ENCODE data around the gene TUBGCP6.

TUBGCP6 gene

DNA sequence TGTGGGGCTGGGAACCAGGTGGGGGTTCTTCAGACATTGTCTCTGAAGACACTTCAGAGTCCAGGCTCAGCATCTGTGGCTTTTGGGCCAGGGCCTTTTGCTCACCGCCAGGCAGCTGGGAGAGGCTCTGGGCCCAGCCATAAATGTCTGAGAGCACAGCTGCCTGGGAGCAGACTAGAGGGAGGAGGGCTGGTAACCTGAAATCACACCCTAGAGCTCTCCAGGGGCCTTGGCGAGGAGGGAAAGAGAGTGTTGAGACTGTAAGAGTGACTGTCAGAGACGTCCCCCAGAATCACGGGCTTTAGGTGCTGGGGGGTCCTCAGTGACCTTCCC, 55.0 kb downstream of the TUBGCP6 start:
- no peak for DNase-seq (ENCODE audit: low read depth)

DNA sequence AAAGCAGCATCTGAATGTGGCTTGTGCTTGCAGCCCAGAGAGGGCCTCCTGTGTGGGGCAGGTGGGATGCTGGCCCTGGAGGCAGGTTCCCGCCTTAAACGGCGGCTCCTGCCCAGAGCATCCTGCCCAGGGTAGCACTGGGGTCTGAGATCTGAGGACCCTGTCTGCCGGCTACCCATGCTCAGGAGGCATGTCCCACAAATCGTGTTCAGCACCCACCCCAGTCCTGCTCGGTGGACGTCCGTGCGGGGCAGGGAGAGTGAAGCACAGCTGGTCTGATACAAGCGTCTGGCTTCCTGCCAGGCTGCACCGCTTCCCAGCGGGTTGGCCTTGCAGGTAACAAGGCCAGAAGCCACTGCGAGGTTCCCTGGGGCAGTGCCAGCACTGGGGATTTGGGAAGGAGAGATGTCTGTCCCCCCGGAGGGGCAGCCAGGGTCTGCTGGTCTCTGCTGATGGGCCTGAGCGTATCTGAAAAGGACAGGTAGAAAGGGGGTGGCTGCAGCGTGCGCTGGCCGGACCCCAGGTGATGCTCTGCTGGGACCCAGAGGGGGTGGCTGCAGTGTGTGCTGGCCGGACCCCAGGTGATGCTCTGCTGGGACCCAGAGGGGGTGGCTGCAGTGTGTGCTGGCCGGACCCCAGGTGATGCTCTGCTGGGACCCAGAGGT, 55.5 kb downstream of the TUBGCP6 start:
- no peak for DNase-seq (ENCODE audit: low read depth)
- H3K4me3 ChIP-seq (ENCODE audit: low read depth, low read length): no peak overlapping the region
- TF ChIP-seq, protein P1, sequence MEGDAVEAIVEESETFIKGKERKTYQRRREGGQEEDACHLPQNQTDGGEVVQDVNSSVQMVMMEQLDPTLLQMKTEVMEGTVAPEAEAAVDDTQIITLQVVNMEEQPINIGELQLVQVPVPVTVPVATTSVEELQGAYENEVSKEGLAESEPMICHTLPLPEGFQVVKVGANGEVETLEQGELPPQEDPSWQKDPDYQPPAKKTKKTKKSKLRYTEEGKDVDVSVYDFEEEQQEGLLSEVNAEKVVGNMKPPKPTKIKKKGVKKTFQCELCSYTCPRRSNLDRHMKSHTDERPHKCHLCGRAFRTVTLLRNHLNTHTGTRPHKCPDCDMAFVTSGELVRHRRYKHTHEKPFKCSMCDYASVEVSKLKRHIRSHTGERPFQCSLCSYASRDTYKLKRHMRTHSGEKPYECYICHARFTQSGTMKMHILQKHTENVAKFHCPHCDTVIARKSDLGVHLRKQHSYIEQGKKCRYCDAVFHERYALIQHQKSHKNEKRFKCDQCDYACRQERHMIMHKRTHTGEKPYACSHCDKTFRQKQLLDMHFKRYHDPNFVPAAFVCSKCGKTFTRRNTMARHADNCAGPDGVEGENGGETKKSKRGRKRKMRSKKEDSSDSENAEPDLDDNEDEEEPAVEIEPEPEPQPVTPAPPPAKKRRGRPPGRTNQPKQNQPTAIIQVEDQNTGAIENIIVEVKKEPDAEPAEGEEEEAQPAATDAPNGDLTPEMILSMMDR (IDR thresholded peaks at IDR 0.05; ENCODE audit: control insufficient read depth, extremely low read depth, insufficient read depth): no peak

More for the DNA sequence above, 55.0 kb downstream of the TUBGCP6 start:
- TF ChIP-seq, protein P1 (IDR thresholded peaks at IDR 0.05; ENCODE audit: control insufficient read depth, extremely low read depth, insufficient read depth): no peak
- peak overlapping the region; percentile 58 for H3K4me3 ChIP-seq (ENCODE audit: low read depth, low read length)

DNA sequence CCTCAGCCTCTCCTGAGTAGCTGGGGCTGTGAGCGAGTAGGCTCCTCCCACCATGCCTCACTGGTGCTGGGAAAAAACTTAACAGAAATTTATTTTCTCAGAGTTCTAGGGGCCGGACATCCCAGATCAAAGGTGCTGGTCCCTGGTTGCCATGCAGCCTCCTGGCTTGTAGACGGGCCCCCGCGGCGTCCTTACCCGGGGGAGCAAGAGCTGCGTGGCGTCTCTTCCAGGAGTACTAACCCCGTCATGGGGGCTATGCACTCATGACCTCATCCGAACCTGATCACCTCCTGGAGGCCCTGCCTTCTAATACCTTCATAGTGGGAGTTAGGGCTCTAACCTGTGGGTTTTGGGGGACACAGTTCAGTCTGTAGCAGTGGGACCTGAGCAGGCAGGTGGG, 56.5 kb downstream of the TUBGCP6 start:
- TF ChIP-seq, protein P1 (IDR thresholded peaks at IDR 0.05; ENCODE audit: control insufficient read depth, extremely low read depth, insufficient read depth): no peak
- H3K4me3 ChIP-seq (ENCODE audit: low read depth, low read length): no peak overlapping the region
- no peak for DNase-seq (ENCODE audit: low read depth)

DNA sequence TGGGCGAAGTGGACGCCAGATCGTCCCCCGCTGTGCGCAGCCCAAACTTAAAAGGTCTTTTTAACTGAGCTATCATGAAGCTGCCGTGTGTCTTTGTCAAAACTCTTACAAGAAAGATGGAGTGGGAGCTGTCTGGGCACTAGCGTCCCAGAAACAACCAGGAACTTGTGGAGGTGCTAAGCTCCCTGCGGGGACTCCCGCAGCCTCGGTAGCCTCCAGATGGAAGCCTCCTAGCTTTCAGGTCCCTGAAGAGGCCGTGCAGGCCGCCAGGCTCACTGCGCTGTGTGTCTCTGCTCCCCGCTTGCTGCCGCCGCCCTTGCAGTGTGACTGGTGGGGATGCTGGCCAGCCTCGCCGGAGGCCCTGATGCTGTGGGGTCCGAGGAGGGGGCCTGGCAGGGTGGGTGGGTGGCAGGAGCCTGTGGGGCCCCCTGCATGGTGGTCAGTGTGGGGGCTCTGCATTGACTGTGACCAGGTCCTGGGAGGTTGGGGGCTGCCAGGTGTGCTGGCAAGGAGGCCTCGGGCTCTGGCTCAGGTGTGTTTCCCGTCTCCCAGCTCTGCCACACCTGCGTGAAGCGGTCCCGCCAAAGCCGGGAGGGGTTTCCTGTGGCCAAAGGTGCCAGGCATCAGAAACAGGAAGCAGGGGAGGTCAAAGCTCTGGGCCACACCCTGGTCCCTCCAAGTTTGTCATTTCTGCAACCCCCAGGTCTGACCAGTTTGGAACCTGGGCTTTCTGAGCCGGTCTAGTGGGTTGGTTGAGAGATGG, 57.9 kb downstream of the TUBGCP6 start:
- TF ChIP-seq, protein P1 (IDR thresholded peaks at IDR 0.05; ENCODE audit: control insufficient read depth, extremely low read depth, insufficient read depth): no peak
- H3K4me3 ChIP-seq (ENCODE audit: low read depth, low read length): peak overlapping the region; percentile 80
- no peak for DNase-seq (ENCODE audit: low read depth)

DNA sequence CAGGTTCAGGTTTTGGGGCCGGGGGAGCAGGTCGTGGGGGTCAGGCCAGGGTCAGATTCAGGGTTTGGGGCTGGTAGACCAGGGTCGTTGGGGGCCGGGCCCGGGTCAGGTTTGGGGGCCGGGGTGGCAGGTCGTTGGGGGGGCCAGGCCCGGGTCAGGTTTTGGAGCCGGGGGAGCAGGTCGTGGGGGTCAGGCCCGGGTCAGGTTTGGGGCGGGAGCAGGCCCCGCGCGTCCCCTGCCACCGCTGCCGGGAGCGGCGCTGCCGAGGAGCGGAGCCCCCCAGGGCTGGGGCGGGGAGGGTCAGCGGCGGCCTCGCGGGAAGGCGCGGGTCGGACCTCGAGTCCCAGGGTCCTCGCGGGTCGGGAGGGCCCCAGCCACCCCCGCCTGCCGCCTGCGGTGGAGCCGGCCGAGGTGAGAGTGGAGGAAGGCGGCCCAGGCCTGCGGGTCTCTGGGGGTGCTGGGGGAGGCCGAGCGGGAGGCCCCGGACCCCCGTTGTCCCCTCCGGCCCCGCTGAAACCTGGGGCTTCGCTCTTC, 58.6 kb downstream of the TUBGCP6 start:
- TF ChIP-seq, protein P1 (IDR thresholded peaks at IDR 0.05; ENCODE audit: control insufficient read depth, extremely low read depth, insufficient read depth): no peak
- no peak for DNase-seq (ENCODE audit: low read depth)
- peak overlapping the region; percentile 80 for H3K4me3 ChIP-seq (ENCODE audit: low read depth, low read length)

DNA sequence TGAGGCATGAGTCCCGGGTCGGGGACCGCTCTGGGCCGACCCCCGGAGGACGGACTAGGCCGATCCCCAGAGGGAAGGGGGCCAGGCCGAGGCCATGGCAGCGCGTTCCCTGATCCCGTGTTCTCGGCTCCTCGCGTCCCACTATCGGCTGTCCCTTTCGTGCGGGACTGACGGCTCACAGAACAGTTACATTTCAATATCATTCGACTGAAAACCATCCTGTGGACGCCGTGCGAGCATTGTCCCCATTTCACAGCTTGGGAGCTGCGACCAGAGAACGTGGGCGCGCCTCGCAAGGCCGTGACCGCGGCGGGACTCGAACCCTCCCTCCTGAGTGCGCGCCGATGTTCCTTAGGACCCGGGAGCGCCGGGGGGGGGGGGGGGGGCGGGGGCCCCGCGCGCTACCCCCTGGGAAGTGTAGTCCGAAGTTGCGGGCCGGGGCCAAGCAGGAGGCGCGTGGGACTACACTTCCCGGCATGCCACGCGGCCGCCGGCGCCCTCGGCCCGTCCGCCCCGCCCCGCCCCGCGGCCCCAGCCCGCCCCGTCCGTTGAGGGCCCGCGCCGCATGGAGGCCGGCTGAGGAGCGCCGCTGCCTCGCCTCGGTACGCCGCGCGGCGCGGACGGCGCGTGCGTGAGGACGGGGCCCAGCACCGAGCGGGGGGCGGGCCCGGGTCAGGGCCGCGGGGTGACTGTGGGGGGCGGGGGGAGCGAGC, 59.3 kb downstream of the TUBGCP6 start, which contains the start of gene TRABD:
TSS of gene TRABD (plus strand) at position 539 of the 713 bp plus-strand sequence. CDS start 7,148 bp downstream, outside the sequence.
- peak; percentile 52 for DNase-seq (ENCODE audit: low read depth)
- TF ChIP-seq, protein P1 (IDR thresholded peaks at IDR 0.05; ENCODE audit: control insufficient read depth, extremely low read depth, insufficient read depth): no peak
- peak within 1 kb of the TSS; percentile 80 for H3K4me3 ChIP-seq (ENCODE audit: low read depth, low read length)
